ENCODE data around the gene PPT1.

GRCh38 chr1:40110389-40110788 lies 13.3 kb upstream of the PPT1 start:
- TF ChIP-seq CTCF (IDR thresholded peaks at IDR 0.05) (no peak), POLR2A (IDR thresholded peaks at IDR 0.05) (no peak)
